Right hindlimb (tissue), 1 donor: ENCODE measurements around the gene ERV3-1.
"Not testable (repeated sequence)": the region's sequence is repeated elsewhere in the genome, so short reads cannot be mapped to it uniquely, and the experiment has no call there.

Source experiments
- DNase-seq: peaks from one replicate; pipeline ENCODE4 v3.0.0-alpha.2; 2018

ERV3-1 gene, protein sequence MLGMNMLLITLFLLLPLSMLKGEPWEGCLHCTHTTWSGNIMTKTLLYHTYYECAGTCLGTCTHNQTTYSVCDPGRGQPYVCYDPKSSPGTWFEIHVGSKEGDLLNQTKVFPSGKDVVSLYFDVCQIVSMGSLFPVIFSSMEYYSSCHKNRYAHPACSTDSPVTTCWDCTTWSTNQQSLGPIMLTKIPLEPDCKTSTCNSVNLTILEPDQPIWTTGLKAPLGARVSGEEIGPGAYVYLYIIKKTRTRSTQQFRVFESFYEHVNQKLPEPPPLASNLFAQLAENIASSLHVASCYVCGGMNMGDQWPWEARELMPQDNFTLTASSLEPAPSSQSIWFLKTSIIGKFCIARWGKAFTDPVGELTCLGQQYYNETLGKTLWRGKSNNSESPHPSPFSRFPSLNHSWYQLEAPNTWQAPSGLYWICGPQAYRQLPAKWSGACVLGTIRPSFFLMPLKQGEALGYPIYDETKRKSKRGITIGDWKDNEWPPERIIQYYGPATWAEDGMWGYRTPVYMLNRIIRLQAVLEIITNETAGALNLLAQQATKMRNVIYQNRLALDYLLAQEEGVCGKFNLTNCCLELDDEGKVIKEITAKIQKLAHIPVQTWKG

DNA sequence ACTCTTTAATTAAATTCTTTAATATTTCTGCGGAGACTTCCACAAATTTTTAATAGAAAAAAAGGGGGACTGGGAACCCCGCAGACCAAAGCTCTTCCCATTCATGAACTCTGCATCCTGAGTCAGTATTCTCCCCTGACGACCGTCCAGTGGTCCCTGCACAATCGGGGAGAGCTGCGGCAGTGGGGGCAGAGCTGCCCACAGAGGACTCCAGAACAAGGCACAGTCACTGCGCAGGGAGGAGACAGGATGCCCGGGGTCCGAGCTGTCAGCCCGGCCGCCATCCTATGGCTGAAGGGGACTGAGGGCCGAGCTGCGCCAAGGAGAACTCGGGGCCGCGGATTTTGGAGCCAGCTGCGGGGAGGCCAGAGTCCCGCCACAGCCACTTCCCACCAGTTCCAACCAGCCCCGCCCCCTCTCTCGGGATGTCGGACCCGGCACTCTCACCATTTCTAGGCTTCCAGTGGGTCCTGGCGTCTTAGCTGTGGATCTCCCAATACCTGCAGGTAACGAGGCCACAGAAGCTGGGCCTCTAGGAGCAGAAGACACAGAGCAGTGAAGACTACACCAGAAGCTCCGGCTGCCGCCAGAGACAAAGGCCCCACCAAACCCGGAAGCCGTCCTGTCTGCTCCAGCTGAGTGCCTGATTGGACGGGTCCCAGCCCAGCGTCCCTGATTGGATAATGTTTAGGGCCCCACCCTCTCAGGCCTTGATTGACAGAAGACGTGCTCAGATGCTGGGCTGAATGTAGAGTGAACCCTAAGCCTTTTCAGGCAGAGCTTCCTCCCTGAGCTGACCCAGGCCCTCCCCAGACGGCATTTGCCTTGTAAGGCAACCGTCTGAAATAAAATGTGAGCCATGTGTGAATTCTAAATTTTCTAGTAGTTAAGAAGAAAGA lies at the start of gene ERV3-1:
Gene ERV3-1, minus strand, starts transcription at position 594 of the 899 bp plus-strand sequence. CDS start 13,661 bp downstream, outside the sequence.
- DNase-seq, result peak; percentile 97

- not testable (repeated sequence) for DNase-seq
These were observed 49.3 kb upstream of the ERV3-1 start for GRCh38 chr7:65055786-65056185.

DNA sequence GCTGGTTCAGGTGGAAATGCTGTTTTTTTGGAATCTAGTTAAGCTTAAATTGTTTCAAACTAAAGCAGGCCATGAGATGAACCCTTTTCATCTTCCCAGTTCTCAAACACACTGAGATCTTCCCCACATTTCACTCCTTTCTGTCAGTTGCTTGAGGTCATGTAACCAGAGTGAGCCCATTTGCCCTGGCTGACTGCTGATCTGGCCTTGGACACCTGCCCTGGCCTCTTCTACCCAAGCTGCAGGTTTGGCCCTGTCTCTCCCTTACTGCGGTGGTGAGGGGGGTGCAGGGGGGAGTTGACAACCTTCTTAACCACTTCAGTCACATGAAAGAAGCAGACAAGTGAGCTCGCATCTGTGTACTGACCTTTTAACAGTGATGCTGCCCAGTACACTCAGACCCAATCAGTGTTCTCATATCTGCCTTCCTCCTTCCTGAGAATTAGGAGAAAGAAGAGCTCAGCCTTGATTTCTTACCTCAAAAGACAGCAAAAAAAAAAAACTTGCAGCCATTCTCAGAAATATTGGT lies 48.0 kb upstream of the ERV3-1 start:
- not testable (repeated sequence) for DNase-seq

DNA sequence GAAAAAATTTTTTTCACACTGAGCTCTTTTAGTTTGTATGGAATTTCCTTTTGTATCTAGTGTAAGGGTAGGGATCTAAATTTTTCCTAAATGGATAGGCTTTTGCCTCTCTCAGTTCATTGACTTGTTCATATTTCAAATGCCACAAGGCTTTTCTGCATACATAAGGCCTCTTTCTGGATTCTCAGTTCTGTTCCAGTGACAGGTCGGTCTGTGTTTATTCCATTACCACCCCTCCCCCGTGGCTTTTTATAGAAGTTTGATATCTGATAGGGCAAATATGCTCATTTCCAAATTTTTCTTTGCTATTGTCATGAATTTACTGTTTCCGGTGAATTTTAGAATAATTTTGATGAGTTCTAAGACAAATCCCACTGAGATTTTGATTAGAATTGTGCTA lies 45.2 kb upstream of the ERV3-1 start:
- not testable (repeated sequence) for DNase-seq

GRCh38 chr7:65051139-65051538 lies 44.7 kb upstream of the ERV3-1 start:
- not testable (repeated sequence) for DNase-seq

GRCh38 chr7:65046329-65046728 lies 39.8 kb upstream of the ERV3-1 start:
- not testable (repeated sequence) for DNase-seq

DNA sequence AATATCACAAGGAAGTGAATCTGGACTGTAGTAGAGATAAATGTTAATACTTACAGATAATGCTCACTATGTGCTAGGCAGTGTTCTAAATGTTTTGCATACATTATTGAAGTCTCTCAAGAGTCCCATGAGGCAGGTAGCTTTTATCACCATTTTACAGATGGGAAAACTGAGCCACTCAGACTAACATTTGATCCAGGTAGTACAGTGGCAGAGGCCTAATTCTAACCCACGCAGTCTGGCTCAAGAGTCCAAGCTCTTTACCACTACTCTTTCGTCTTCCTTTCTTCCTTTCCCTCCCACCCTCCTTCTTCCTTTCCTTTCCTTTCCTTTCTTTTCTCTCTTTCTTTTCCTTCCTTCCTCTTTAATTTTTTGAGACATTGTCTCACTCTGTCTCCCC lies 39.1 kb upstream of the ERV3-1 start:
- not testable (repeated sequence) for DNase-seq

DNA sequence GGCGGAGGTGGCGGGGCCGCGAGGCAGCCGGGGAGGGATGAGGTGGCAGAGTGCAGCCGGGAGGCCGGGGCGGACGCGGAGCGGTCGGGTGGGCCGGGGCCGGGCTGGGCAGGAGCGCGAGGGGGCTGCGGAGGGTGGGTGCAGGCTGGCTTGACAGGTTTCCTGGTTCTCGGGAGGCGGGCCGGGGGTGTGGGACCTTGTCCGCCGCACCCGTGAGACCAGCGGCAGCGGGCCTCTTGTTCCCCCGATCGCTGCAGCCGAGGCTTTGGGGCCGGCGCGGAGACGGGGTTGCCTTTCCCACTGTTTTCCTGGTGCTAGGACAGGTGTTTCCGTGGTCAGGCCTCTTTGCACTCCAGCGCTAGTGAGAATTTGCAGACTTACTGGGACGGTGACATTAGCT lies 32.3 kb upstream of the ERV3-1 start:
- peak; percentile 60 for DNase-seq

GRCh38 chr7:65037740-65038688 lies 31.5 kb upstream of the ERV3-1 start:
- DNase-seq, result peak; percentile 98

DNA sequence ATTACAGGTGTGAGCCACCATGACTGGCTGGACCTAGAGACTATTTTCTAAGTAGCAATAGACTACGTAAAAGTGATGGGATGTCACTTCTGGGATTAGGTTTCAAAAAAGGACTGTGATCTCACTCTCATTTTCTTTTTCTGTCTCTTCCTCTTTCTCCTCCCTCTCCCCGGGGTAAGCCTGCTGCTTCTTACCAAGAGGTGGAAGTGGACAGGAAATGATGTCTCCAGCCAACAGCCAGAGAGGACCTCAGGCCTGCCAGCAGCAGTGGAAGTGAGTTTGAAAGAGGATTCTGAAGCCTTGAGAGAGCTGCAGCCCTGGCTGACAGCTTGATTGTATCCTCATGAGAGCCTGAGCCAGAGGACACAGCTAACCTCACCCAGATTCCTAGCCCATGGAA lies 30.0 kb upstream of the ERV3-1 start:
- DNase-seq, result peak; percentile 19

DNA sequence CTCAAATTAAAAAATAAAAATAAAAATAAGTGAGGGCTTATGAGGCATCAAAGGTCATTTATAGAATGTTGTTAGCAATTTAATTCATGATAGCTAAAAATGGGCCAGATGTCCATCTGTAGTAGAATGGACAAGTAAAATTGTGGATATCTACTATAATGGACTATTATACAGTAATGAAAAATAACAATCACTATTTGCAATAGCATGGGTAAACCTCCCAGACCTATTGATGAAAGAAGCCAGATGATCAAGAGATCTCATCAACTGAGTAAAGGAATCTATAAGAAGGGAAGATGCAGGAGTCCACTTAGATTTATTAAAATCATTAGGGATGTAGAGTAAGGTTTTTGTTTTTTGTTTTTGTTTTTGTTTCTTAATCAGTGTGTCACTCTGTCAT lies 29.0 kb upstream of the ERV3-1 start:
- DNase-seq, result not testable (repeated sequence)

DNA sequence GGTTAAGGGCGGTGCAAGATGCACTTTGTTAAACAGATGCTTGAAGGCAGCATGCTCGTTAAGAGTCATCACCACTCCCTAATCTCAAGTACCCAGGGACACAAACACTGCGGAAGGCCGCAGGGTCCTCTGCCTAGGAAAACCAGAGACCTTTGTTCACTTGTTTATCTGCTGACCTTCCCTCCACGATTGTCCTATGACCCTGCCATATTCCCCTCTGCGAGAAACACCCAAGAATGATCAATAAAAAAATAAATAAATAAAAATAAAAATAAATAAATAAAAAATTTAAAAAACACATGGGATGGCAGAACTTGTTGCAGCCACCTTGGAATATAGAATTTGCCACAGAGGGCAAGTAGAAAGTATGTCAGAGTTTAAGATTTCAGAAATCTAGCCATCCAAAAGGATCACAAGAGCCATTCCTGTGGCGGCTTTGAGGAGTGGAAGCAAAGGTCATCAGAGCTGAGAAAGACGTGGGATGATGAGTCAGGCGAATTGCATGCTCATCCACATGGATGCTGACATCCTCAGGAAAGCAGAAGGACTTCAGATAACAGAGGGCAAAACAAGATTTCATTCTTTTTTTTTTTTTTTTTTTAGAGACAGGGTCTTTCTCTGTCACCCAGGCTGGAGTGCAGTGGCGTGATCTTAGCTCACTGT lies 27.8 kb upstream of the ERV3-1 start:
- not testable (repeated sequence) for DNase-seq

DNA sequence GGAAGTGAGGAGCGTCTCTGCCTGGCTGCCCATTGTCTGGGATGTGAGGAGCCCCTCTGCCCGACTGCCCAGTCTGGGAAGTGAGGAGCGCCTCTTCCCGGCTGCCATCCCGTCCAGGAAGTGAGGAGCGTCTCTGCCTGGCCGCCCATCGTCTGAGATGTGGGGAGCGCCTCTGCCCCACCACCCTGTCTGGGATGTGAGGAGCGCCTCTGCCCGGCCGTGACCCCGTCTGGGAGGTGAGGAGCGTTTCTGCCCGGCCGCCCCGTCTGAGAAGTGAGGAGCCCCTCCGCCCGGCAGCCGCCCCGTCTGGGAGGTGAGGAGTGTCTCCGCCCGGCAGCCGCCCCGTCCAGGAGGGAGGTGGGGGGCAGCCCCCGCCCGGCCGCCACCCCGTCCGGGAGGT lies 26.9 kb upstream of the ERV3-1 start:
- DNase-seq, result not testable (repeated sequence)

DNA sequence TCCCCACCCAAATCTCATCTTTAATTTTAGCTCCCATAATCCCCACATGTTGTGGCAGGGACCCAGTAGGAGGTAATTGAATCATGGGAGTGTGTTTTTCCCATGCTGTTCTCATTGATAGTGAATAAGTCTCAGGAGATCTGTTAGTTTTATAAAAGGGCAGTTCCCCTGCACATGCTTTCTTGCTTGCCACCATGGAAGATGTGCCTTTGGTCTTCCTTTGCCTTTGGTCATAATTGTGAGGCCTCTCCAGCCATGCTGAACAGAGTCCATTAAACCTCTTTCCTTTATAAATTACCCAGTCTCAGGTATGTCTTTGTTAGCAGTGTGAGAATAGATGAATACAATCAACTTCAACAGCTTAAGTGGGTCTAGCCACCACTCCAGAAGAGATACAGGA lies 18.5 kb upstream of the ERV3-1 start:
- DNase-seq, result not testable (repeated sequence)

DNA sequence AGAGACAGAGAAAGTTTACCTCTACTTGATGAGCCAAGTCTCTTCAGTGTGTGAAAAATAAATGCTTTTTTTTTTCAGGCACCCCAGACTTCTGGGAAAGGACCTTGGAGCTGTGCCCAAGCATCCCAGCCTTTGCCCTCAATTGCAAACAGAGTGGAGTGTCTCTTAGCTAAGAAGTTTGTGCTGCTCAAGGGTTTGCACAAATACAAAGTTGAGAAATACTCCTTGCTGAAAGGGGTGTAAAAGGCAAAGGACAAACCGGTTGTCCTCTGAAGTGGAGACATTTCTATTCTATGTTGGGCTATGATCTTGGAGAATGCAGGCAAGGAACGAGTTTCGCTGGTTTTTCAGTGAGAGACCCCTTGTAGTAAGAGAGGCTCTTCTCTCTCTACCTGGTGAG lies 14.5 kb upstream of the ERV3-1 start:
- not testable (repeated sequence) for DNase-seq

DNA sequence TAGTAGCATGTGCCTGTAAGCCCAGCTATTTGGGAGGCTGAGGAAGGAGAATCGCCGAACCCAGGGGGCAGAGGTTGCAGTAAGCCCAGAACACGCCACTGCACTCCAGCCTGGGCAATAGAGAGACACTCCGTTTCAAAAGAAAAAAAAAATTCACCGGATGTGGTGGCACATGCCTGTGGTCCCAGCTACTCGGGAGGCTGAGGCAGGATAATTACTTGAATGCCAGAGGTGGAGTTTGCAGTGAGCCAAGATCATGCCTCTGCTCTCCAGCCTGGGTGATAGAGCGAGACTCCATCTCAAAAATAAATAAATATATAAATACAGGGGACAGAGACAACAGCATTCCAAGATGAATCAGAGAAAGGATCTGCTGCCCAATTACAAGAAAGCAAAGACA lies 3.4 kb upstream of the ERV3-1 start:
- not testable (repeated sequence) for DNase-seq

- not testable (repeated sequence) for DNase-seq
These were observed 2.9 kb upstream of the ERV3-1 start for GRCh38 chr7:65009394-65009793.

DNA sequence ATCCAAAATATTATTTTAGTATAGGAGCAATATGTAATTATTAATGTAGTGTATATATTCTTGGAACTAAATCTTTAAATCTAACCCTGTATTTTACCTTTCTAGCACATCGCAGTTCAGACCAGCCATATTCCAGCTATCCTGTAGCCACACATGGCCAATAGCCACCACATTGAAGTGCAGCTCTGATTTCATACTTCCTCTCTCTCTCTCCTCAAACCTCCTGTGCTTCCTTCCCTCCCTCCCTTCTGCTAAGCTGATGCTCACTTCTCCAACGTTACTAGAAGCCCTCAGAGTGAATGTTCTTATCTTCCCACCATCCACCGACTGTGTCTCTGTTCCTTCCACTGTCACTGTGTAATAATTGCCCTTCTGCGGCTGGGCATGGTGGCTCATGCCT lies 549 bp upstream of the ERV3-1 start:
- not testable (repeated sequence) for DNase-seq

- DNase-seq, result no peak
These were observed 1.9 kb downstream of the ERV3-1 start for GRCh38 chr7:65004575-65004974.

GRCh38 chr7:65002972-65003585 lies 3.4 kb downstream of the ERV3-1 start:
- DNase-seq, result no peak
